ENCODE results near the gene GNGT2.

GNGT2 gene

DNA sequence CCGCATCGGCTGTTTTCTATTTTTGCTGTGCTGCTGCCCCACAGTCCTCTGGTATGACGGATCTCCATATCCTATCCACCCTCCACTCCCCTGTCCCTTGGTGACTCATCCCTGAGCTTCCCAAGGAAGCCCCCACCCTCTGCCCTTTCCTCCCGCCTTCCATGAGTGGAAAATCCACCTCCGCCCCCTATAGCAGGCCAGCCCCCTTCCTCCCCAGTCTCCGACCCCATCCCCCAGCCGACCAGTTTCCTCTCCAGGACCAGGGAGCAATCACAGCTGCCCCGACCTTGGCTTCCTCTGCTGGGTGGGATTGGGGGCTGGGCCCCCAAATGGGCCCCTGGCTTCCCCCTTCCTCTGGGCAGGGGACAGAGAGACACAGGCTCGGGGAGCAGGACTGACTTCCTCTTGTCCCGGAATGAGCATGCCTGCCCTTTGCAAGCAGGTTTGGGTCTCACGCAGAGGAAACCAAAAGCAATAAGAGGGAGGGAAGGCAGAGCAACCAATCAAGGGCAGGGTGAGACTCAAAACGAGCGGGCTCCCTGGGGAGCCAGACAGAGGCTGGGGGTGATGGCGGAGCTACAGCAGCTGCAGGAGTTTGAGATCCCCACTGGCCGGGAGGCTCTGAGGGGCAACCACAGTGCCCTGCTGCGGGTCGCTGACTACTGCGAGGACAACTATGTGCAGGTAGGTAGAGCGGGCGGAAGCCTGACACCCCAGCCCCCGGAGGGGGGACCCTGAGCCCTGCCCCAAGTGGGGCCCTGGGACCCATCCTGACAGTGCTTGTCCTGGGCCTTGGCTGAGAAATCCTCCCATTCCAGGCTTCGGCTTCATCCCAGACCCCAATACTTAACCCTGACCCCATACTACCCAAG is at the start of gene GNGT2, which contains the start of gene ABI3:
Gene GNGT2, minus strand, starts transcription at position 417 of the 872 bp plus-strand sequence. CDS start 3,152 bp downstream, outside the sequence.
Gene ABI3, plus strand, starts transcription at position 550 of the 872 bp plus-strand sequence. Its CDS starts 18 bp downstream, at position 568.
- peak; percentile 87 for DNase-seq (ENCODE audit: low spot score)
- TF ChIP-seq, protein P1, sequence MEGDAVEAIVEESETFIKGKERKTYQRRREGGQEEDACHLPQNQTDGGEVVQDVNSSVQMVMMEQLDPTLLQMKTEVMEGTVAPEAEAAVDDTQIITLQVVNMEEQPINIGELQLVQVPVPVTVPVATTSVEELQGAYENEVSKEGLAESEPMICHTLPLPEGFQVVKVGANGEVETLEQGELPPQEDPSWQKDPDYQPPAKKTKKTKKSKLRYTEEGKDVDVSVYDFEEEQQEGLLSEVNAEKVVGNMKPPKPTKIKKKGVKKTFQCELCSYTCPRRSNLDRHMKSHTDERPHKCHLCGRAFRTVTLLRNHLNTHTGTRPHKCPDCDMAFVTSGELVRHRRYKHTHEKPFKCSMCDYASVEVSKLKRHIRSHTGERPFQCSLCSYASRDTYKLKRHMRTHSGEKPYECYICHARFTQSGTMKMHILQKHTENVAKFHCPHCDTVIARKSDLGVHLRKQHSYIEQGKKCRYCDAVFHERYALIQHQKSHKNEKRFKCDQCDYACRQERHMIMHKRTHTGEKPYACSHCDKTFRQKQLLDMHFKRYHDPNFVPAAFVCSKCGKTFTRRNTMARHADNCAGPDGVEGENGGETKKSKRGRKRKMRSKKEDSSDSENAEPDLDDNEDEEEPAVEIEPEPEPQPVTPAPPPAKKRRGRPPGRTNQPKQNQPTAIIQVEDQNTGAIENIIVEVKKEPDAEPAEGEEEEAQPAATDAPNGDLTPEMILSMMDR (IDR thresholded peaks at IDR 0.05; ENCODE audit: extremely low read depth, missing control alignments): no peak

DNA sequence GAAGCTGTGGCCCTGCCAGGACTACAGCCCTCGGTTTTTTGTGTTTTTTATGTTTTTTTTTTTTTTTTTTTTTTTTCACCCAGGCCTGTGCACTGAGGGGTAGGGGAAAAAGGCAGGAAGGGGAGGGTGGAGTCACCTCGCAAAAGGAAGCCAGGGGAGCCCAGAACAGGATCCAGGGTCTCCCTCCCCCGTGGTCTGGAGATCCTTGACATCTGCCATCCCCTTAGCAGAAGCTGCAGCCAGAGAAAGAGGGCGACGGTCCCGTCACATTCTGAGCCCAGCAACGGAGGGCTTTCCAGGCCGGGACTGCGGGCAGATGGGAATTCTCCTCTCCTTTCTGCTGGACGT is 49.3 kb upstream of the GNGT2 start:
- TF ChIP-seq, protein P1 (IDR thresholded peaks at IDR 0.05; ENCODE audit: extremely low read depth, missing control alignments): no peak
- no peak for DNase-seq (ENCODE audit: low spot score)

DNA sequence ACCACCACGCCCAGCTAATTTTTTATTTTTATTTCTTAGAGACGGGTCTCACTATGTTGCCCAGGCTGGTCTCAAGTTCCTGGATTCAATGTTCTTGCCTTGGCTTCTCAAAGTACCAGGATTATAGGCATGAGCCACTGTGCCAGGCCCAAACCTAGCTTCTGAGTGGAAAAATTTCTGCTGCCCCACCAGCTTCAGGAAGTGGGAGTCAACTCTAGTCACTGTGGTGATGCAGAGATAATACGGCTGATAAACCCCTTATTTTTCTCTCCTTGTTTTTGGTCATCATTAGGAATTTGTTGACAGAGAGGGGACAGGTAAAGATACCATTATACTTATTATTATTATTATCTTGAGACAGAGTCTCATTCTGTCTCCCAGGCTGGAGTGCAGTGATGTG is 48.0 kb upstream of the GNGT2 start:
- no peak for DNase-seq (ENCODE audit: low spot score)
- TF ChIP-seq, protein P1 (IDR thresholded peaks at IDR 0.05; ENCODE audit: extremely low read depth, missing control alignments): no peak

DNA sequence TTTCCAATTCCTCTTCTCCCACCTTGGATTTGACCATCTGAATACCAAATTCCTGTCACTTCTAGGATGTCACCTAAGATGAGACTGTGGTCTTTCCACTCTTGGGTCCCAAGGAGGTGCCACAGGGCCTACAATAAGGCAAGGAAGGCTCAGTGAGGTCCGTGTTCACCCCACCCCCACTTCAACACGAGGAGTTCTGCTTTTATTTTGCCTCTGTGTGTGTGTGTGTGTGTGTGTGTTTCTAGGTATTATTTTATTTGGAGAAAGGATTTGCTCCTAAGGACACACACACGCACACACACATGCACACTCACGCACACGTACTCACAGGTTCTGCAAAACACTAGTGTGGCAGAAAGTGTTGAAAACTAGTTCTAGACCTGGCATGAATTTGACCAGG is 44.8 kb upstream of the GNGT2 start:
- DNase-seq (ENCODE audit: low spot score): no peak
- TF ChIP-seq, protein P1 (IDR thresholded peaks at IDR 0.05; ENCODE audit: extremely low read depth, missing control alignments): no peak

DNA sequence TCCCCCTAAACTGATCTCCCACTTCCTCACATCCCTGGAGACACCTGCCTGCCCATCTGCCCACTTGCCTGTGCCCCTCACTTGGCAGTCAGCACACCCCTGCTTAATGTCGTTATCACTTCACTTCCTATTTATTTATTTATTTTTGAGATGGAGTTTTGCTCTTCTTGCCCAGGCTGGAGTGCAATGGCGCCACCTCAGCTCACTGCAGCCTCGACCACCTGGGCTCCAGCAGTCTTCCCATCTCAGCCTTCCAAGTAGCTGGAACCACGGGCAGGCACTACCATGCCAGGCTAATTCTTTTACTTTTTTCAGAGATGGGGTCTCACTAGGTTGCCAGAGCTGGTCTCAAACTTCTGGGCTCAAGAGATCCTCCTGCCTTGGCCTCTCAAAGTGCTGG is 43.7 kb upstream of the GNGT2 start:
- TF ChIP-seq, protein P1 (IDR thresholded peaks at IDR 0.05; ENCODE audit: extremely low read depth, missing control alignments): no peak
- DNase-seq (ENCODE audit: low spot score): no peak

DNA sequence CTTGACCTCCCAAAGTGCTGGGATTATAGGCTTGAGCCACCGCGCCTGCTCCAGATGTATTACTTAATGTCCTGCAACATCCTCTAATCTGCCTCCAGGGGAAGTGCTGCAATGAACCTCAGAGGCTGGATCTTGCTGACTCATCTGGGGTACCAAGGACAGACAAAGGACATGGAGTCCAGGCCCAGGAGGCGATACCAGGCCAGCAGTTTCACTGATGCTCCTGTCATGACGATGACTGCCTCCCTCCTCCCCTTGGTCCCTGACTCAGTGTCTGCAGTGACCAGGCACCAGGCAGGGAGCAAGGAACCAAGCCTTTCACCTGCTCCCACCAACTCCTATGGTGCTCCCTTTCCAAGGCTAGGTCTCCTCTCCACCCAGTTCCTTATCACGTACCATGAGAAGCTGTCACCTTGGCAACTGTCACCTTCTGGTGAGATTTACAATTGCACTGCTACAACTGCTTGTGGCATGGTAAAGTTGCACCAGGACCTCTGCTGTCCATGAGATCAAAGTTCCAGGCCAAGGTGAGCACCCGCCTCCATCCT is 41.8 kb upstream of the GNGT2 start:
- TF ChIP-seq, protein P1 (IDR thresholded peaks at IDR 0.05; ENCODE audit: extremely low read depth, missing control alignments): no peak
- no peak for DNase-seq (ENCODE audit: low spot score)

DNA sequence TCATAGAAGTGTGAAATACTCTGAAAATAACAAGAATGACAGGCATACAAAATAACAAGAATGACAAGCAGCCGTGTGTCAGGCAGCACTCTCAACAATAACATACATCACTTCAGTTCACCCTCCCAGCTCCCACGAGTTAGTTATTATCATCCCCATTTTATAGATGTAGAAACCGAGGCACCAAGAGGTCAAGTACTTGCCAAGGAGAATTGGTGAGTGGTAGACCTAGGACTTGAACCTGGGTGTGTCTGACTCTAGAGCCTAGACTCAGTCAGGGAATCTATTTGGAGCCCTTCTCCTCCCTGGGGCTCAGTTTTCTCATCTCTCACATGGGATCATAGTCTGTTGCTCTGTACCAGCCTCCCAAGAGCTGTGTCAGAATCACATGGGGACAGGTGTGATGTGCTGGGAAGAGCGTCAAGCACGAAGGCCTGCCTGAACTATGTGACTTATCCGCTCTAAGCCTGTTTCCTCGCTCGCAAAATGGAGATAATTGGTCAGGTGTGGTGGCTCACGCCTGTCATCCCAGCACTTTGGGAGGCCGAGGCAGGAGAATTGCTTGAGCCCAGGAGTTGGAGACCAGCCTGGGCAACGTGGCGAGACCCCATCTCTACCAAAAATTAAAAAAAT is 39.6 kb upstream of the GNGT2 start:
- TF ChIP-seq, protein P1 (IDR thresholded peaks at IDR 0.05; ENCODE audit: extremely low read depth, missing control alignments): no peak
- no peak for DNase-seq (ENCODE audit: low spot score)

All from GM20000 (cell line).